ENCODE data around the gene SEMA5A. TPM values are rescaled to one million over a fixed set of nuclear protein-coding genes. Genes with fewer than 3 reads are reported as not detected.

Gene SEMA5A
- total and polyA plus RNA-seq, 11 donors: 4.6 to 71.5 (median 33.8) TPM

DNA sequence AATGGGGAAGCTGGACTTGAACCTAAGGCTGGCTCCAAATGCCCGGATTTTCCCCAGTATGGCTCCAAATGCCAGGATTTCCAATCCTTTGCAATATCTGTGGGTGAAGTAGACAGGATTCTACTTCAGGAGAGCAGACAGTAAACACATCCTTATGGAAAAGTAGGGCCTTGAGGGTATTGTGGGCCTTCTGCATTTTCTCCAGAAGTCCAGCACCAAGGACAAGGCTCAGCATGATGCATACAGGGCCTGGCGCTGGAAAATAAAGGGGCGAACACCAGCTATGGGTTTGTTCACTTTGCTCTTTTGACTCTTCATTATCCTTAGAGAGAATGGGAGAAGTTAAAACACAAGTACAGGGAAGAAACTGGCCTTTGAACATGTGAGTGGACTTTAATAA is 347.5 kb downstream of the SEMA5A start:
- no peak overlapping the region for H3K4me3 ChIP-seq
- ATAC-seq: no peak
- no peak for TF ChIP-seq POLR2A (IDR thresholded peaks at IDR 0.05)
- H3K27ac ChIP-seq: no peak overlapping the region
- DNase-seq: no peak
- no peaks in the 10 kb centered on the region for H3K27me3 ChIP-seq
- WGBS, 4 donors: 80 to 88% (median 85%) methylated on average over 3 of the region's 3 CpGs
- intact Hi-C loops (cut with DNase I): no loop called here
- H3K9me3 ChIP-seq: no peaks in the 10 kb centered on the region
- H3K36me3 ChIP-seq: peaks cover 0 to 27% (median 6%) of the 10 kb centered on the region in 9 donors
- H3K4me1 ChIP-seq: peaks cover 0 to 9% (median 0%) of the 10 kb centered on the region in 12 donors

GRCh38 chr5:9197881-9198260 is 348.0 kb downstream of the SEMA5A start:
- ATAC-seq (no peak), DNase-seq (no peak)
- H3K4me1 ChIP-seq: peaks cover 0 to 9% (median 0%) of the 10 kb centered on the region in 12 donors
- no peak for TF ChIP-seq POLR2A (IDR thresholded peaks at IDR 0.05)
- TF ChIP-seq, protein P1, sequence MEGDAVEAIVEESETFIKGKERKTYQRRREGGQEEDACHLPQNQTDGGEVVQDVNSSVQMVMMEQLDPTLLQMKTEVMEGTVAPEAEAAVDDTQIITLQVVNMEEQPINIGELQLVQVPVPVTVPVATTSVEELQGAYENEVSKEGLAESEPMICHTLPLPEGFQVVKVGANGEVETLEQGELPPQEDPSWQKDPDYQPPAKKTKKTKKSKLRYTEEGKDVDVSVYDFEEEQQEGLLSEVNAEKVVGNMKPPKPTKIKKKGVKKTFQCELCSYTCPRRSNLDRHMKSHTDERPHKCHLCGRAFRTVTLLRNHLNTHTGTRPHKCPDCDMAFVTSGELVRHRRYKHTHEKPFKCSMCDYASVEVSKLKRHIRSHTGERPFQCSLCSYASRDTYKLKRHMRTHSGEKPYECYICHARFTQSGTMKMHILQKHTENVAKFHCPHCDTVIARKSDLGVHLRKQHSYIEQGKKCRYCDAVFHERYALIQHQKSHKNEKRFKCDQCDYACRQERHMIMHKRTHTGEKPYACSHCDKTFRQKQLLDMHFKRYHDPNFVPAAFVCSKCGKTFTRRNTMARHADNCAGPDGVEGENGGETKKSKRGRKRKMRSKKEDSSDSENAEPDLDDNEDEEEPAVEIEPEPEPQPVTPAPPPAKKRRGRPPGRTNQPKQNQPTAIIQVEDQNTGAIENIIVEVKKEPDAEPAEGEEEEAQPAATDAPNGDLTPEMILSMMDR (IDR thresholded peaks at IDR 0.05): no peak
- intact Hi-C loops (cut with DNase I): no loop called here
- peaks cover 0 to 28% (median 9%) of the 10 kb centered on the region in 9 donors for H3K36me3 ChIP-seq
- no peak overlapping the region for H3K27ac ChIP-seq
- H3K4me3 ChIP-seq: no peak overlapping the region
- 35 to 54% (median 42%) methylated on average over 1 of the region's 1 CpG for WGBS, 4 donors
- no peaks in the 10 kb centered on the region for H3K9me3 ChIP-seq
- no peaks in the 10 kb centered on the region for H3K27me3 ChIP-seq

DNA sequence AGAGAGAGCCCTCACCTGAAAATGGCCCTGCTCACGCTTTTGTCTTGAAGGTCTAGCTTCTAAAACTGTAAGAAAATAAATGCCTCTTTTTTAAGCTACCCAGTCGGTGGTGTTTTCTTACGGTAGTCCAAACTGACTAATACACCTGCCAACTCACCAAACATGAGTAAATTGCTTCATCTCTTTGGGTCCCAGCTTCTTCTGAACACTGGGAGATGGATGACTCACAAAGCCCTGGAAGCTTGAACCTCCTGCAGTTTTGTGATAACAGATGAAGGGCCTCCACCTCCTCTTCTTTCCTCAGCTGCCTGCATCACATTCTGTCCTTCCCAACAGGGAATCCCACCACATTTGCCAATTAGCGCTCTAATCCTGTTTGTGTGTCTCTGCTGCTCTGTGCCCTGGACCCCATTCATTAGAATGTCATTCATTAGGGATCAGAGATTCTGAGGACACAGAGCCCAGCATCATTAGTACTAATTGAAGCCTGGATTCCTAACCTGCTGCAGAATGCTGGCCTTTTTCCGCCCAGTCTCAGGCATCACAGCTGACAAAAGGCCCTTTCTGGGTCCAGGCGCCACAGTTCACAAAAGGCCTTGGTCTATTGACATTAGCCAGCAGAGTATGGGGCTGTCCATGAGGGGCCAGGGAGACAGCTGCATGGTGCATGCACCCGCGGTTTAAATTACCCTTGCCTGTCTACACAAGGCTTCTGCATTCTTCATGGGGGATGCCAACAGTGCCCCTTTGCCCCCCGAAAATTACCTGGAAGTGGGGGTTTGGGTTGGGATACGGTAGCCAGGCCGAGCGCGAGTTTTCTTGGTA is 349.3 kb downstream of the SEMA5A start:
- TF ChIP-seq, protein P1 (IDR thresholded peaks at IDR 0.05): no peak
- no peak for TF ChIP-seq POLR2A (IDR thresholded peaks at IDR 0.05)
- 84 to 93% (median 90%) methylated on average over 13 of the region's 13 CpGs for WGBS, 4 donors
- Histone ChIP-seq H3K4me1 (peaks cover 0 to 9% (median 0%) of the 10 kb centered on the region in 12 donors), H3K4me3 (no peak overlapping the region), H3K9me3 (no peaks in the 10 kb centered on the region), H3K27ac (no peak overlapping the region), H3K27me3 (no peaks in the 10 kb centered on the region), H3K36me3 (peaks cover 0 to 36% (median 11%) of the 10 kb centered on the region in 9 donors)
- DNase-seq (no peak), ATAC-seq (no peak)
- intact Hi-C loops (cut with DNase I): no loop called here

DNA sequence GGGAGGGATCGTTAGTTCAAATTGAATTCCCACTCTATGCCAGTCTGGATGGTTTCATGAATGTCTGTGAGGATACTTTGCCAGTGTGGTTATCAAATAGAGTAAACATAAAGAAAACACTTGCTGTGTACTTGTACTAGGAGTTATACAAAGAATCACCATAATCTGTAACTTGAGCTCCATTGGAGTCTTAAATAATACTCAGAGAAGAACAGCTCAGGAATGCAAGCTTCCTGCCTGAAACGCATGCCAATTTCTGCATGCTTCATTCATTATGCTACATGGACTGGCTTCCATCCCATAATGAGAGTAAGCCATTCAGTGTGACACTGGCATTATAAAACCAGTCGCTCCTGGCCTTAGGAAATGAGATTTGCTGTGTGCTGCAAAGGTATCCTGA is 351.4 kb downstream of the SEMA5A start:
- no peak overlapping the region for H3K4me3 ChIP-seq
- peaks cover 0 to 34% (median 11%) of the 10 kb centered on the region in 9 donors for H3K36me3 ChIP-seq
- 11 to 32% (median 19%) methylated on average over 3 of the region's 3 CpGs for WGBS, 4 donors
- no peak for TF ChIP-seq POLR2A (IDR thresholded peaks at IDR 0.05)
- TF ChIP-seq, protein P1 (IDR thresholded peaks at IDR 0.05): no peak
- no peak for DNase-seq
- no peaks in the 10 kb centered on the region for H3K27me3 ChIP-seq
- ATAC-seq: no peak
- peaks cover 0 to 9% (median 0%) of the 10 kb centered on the region in 12 donors for H3K4me1 ChIP-seq
- no peaks in the 10 kb centered on the region for H3K9me3 ChIP-seq
- H3K27ac ChIP-seq: no peak overlapping the region
- intact Hi-C loops (cut with DNase I): no loop called here
